Panc1 (cell line): ENCODE data around the gene IFI44.

Experiments
- CTCF ChIP-seq: fragments of 450-650 bp; IDR thresholded peaks from 2 replicates; pipeline ENCODE4 v1.5.1; 2017; ENCODE audit warnings: mild to moderate bottlenecking
- POLR2AphosphoS5 ChIP-seq: IDR thresholded peaks from 2 replicates; pipeline ENCODE4 v1.6.1; 2012; ENCODE audit warnings: mild to moderate bottlenecking, low read depth, low read length, moderate library complexity
- SIN3A ChIP-seq: IDR thresholded peaks from 2 replicates; pipeline ENCODE4 v1.6.1; 2012; ENCODE audit warnings: low read depth, mild to moderate bottlenecking, low read length, moderate library complexity, borderline replicate concordance; ENCODE audit not compliant: insufficient read depth
- TCF7L2 ChIP-seq: IDR thresholded peaks from 2 replicates; pipeline ENCODE4 v1.6.1; 2011; ENCODE audit warnings: mild to moderate bottlenecking, low read depth, low read length, inconsistent platforms

GRCh38 chr1:78678324-78678723 is 28.7 kb downstream of the IFI44 start:
- no peak for TF ChIP-seq CTCF
- no peak for TF ChIP-seq TCF7L2
- no peak for TF ChIP-seq POLR2AphosphoS5
- TF ChIP-seq SIN3A = no peak
